KOPT-K1 (cell line): Measurements from ENCODE around the gene SPI1.
"Not testable (repeated sequence)": the region's sequence is repeated elsewhere in the genome, so short reads cannot be mapped to it uniquely, and the experiment has no call there.

Experiments
- H3K27ac ChIP-seq: fragments of 200-600 bp; sonication (generic); 2 replicates; pipeline ENCODE4 v1.5.1; 2016; ENCODE audit warnings: antibody characterized with exemption, mild to moderate bottlenecking, low read depth, low read length; ENCODE audit not compliant: poor library complexity, severe bottlenecking
- H3K36me3 ChIP-seq: fragments of 200-600 bp; sonication (generic); 2 replicates; pipeline ENCODE4 v1.5.1; 2017; ENCODE audit warnings: antibody characterized with exemption, mild to moderate bottlenecking, low read length, moderate library complexity; ENCODE audit not compliant: insufficient read depth
- H3K9me3 ChIP-seq: fragments of 200-600 bp; sonication (generic); 2 replicates; pipeline ENCODE4 v1.5.1; 2017; ENCODE audit warnings: antibody characterized with exemption, low read length, mild to moderate bottlenecking; ENCODE audit not compliant: insufficient read depth, poor library complexity, severe bottlenecking

Gene SPI1

GRCh38 chr11:47317064-47317828 lies 61.1 kb downstream of the SPI1 start:
- peaks cover 83% of the 10 kb centered on the region for H3K36me3 ChIP-seq
- no peak overlapping the region for H3K27ac ChIP-seq
- H3K9me3 ChIP-seq: no peaks in the 10 kb centered on the region

DNA sequence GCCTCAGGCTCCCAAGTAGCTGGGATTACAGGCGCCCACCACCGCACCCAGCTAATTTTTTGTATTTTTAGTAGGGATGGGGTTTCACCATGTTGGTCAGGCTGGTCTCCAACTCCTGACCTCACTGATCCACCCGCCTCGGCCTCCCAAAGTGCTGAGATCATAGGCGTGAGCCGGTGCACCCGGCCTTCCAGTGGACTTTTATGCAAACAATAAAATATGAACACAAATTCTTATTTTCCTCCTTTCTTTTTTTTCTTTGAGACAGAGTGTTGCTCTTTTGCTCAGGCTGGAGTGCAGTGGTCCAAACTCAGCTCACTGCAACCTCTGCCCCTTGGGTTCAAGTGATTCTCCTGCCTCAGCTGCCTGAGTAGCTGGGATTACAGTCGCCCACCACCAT lies 61.8 kb downstream of the SPI1 start:
- H3K9me3 ChIP-seq, H3K27ac ChIP-seq: not testable (repeated sequence)
- peaks cover 83% of the 10 kb centered on the region for H3K36me3 ChIP-seq

DNA sequence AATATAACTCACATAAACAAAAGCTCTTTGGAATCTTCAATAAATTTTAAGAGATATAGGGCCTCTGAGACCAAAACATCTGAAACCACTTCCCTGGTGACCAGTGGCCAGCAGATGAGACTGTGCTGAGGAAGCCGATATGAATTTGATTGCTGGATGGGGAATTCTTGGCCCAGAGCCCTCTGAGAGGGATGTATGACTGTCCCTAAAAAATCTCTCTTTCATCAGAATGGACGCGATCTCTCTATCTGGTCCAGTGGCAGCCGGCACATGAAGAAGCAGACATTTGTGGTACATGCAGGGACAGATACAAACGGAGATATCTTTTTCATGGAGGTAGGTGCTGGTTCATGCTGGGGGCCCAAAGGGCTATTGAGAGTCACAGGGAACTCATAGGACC lies 63.4 kb downstream of the SPI1 start:
- Histone ChIP-seq H3K36me3 (peaks cover 92% of the 10 kb centered on the region), H3K27ac (no peak overlapping the region)

GRCh38 chr11:47308050-47308823 lies 70.1 kb downstream of the SPI1 start:
- Histone ChIP-seq H3K36me3 (peaks cover 100% of the 10 kb centered on the region), H3K27ac (no peak overlapping the region), H3K9me3 (no peaks in the 10 kb centered on the region)

More for the DNA sequence above, 63.4 kb downstream of the SPI1 start:
- H3K9me3 ChIP-seq: no peaks in the 10 kb centered on the region

- Histone ChIP-seq H3K9me3 (peaks cover 17% of the 10 kb centered on the region), H3K27ac (no peak overlapping the region), H3K36me3 (peaks cover 100% of the 10 kb centered on the region)
Measured at GRCh38 chr11:47306484-47306844, 71.9 kb downstream of the SPI1 start.

DNA sequence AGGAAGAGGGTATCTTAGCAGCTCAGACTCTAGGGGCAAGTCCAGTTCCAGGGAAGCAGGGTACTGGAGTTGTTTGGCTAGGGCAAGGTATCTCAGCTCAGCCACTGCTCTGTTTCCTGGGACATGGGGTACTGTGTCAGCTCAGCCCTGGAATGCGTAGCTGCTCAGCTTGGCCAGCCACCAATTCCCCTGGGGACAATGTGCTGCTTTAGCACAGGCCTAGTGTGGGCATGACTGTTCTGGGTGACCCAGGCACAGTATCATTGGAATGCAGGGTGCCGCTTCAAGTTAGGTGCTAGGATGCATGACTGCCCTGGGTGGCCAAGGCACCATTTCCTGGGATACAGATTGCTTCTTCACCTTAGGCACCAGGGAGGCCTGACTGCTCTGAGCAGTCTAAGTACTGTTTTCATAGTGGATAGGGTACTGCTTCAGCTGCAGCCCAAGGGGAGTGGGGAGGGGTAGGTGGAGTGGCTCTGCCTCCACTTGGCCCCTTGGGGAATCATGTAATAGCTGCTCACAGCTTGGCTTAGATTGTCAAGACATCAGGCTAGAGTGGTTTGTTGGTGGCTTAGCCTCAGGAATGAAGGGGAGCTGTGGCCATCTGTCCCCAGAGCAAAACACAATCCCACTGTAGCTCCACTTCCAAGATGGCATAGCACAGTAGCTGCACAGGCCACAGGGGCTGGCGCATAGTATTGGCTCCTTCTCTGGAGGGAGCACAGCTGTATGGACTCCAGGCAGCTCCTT lies 72.4 kb downstream of the SPI1 start:
- Histone ChIP-seq H3K27ac (no peak overlapping the region), H3K36me3 (peaks cover 99% of the 10 kb centered on the region), H3K9me3 (peaks cover 18% of the 10 kb centered on the region)
